GM19238 (cell line): ENCODE results near the gene GPR17.

Experiments
- DNase-seq: peaks from one replicate; pipeline ENCODE4 v3.0.0; 2011; ENCODE audit warnings: low spot score; ENCODE audit not compliant: insufficient read length

GPR17 gene

DNA sequence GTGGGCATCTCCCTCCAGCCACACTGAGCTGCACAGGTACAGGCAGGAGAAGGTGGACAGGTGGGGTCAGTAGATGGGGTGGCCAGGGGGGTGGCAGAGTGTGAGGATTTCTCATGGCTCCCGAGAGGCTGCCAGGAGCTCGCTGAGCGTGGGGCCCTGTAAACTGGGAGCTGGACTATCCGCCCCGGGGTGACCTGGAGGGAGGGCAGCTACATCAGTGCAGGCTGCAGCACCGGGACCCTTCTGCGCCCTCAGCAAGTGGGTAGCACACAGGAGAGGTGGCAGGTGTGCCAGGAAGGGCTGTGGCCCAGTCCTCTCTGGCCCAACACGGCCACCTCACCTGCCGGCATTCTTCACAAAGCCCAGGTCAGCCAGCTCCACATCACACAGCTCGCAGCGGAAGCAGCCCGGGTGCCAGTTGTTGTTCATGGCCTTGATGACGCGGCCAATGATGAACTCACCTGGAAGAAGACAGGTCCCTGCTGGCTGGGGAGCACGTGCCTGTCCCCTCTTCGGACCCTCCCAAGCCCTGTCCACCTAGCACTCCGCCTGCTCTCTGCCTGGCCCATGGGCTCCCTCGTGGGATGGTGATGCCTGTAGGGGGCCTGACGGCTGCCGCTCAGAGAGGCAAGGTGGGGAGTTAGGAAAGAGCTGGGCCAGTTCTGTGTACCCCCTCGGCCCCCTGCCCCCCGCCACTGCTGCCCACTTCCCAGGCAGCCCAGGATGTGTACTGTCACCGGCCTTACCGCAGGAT, 8.3 kb downstream of the GPR17 start:
- no peak for DNase-seq

DNA sequence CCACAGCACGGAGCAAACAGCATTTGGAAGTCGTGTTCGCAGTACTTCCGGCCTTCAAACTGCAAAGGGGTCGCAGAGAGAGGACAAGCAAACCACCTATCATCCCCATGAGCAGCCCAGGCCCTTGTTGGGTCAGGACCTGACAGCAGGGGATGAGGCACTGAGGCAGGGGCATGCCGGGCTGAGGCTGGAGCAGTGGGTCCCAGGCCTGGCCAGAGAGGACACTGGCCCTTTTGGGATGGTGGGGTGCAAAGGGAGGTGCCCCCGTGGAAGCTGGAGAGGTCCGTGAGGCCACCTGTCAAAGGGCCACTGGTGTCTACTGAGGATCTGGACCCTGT, 8.9 kb downstream of the GPR17 start:
- DNase-seq, result no peak

DNA sequence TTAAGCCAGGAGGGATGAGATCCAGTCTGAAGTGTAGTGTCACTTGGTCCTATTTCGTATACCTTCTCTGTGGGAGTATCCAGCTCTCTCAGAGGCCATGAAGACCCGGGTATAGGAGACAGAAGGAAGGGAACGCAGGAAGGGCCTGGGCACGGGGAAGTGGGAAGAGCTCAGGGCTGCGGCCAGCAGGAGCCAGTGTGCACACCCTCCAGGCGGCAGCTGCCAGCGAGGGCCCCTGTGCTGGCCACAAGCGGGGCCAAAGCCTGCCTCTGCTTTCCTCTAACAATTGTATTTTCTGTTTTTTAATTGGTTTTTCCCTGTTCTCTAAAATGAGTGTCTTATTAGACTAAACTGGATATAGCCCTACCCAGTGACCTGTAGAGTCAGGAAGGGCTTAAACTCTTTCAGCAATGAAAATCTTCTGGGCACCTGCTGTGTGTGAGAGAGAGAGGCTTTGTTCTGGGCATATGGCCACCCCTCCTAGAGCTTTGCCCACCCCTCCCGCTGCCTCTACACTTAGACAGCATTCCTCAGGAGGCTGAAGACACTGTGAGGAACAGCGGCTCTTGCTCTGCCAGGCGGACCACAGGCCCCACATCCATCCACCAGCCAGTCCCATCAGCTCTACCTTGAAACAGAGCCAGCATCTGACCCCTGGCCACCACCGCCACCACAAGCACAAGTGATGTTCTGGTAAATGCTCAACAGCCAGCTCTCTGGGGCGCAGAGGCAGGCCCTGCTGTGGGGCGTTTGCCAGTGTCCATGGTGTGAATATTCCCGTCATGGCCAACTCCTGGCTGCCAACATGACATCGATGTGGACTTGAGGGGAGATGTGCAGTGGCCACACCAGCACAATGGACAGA, 9.5 kb downstream of the GPR17 start:
- no peak for DNase-seq

DNA sequence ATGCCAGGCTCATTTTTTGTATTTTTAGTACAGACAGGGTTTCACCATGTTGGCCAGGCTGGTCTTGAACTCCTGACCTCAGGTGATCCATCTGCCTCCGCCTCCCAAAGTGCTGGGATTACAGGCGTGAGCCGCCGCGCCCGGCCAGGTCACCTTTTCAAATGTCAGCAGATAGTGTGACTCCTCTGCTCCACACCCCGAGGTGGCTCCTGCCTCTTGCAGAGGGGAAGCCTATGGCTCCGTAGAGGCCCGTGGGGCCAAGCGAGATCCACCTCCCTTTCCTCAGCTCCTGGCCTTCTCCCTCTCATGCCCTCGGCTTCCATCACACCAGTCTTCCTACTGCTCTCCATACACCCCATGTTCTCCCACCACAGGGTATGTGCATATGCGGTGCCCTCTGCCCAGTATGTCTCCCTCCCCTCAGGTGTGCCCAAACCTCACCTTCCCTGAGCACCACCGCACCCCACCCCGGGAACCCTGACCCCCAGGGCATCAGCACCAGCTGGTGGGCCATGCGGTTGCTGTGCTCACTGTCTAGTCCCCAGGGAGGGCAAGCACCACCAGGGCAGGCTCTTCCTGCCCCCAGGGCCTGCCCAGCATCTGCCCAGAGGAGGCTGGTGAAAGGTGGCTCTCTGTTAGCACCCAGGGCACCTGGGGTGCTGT, 10.7 kb downstream of the GPR17 start:
- DNase-seq, result no peak

DNA sequence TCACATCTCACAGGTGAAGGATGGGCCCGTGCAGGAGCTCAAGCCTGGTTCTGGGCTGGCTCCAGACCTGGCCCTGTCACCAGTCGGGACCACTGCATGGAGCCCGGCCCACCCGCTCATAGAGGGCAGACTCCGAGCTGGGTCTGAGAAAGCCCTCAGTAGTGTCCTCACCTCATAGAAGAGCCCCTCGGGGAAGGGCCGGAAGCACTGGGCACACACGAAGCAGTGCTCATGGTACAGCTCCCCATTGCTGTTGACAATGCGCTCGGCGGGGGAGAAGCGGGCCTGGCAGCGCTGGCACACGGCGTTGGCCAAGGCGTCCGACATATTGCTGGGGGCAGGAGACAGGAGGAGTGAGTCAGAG, 11.3 kb downstream of the GPR17 start:
- no peak for DNase-seq

DNA sequence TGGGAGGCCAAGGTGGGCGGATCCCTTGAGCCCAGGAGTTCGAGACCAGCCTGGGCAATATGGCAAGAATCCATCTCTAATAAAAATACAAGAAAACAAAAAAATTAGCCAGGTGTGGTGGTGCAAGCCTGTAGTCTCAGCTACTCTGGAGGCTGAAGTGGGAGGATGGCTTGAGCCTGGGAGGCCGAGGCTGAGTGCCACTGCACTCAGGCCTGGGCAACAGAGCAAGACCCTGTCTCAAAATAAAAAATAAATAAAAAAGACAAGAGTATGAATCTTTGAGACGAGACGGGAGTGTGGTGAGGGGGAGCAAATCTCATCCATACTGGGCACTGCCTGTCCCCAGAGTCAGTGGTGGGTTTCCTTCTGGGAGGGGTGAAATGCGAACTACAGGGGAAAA, 12.2 kb downstream of the GPR17 start:
- no peak for DNase-seq

DNA sequence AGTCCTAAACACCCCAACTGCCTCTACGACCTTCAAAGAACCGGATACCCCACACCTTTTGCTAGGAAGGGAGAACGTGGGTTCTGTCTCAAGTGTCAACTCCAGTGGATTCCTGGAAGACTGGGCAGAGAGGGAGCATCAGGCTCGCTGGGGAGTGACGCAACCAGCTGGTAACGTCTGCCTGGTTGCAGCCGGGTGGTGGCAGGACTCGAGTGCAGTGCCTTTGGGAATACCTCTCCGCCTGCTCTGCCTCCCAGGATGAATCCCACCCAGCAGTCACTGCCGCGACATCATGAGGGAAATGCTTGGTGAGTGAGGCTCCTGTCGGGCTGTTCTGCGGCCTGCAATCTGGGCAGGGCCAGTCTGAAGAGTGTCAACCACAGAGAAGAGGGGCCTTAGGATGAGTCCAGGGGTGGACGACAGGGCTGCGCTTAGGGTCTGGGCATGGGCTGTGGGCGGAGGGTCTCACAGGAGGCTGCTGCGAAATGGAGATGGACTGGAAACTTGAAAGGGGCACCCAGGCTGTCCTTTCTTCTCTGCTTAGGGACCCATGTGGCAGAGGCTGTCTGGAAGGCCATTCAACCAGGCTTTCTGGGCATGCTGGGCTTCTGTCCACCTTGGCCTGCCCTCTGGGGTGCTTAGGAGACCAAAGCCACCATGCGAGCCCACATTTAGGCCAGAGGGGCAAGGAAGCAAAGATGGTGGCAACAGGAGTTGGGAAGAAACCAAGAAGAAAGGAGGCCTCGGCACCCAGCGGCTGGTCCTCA, 12.9 kb downstream of the GPR17 start:
- no peak for DNase-seq

DNA sequence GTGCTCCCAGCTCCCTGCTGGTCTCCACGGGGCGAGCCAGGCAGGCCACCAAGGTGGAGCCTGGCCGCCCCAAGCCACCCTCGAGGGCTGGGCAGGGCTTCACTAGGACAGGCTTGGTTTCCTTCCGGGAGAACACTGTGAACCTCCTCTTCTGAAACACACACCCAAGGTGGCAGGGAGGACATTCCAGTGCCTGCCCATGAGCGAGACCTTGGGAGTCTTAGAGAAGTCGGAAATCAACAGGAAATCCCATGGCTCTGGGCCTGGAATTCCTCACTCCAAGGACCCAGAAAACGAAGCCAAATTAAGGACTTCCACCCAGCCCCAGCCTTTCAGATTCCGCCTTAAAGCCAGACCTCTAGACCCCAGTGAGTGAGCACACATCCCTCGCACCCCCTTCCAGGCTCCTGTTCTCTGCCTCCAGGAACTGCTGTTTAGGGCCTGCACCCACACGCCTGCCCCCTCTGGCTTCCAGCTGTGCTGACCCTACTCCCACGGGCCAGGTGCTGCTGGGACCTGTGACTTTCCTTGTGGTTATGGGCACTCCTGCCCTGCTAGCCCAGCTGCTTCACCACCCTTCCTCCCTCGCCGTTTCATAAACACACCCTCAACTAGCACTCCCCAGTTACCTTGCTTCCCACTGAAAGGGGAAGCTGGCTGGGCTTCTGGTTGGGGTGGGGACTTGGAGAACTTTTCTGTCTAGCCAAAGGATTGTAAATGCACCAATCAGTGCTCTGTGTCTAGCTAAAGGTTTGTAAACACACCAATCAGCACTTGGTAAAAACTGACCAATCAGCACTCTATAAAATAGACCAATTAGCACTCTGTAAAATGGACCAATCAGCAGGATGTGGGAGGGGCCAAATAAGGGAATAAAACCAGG, 13.7 kb downstream of the GPR17 start:
- no peak for DNase-seq

DNA sequence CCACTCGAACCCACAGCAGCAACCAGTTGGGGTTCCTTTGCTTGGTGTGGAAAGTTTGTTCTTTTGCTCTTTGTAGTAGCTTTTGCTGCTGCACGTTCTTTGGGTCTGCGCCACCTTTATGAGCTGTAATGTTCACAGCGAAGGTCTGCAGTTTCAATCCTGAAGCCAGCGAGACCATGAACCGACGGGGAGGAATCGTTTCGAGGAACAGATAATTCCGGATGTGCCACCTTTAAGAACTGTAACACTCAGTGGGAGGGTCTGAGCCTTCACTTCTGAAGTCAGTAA, 14.3 kb downstream of the GPR17 start:
- DNase-seq, result no peak

DNA sequence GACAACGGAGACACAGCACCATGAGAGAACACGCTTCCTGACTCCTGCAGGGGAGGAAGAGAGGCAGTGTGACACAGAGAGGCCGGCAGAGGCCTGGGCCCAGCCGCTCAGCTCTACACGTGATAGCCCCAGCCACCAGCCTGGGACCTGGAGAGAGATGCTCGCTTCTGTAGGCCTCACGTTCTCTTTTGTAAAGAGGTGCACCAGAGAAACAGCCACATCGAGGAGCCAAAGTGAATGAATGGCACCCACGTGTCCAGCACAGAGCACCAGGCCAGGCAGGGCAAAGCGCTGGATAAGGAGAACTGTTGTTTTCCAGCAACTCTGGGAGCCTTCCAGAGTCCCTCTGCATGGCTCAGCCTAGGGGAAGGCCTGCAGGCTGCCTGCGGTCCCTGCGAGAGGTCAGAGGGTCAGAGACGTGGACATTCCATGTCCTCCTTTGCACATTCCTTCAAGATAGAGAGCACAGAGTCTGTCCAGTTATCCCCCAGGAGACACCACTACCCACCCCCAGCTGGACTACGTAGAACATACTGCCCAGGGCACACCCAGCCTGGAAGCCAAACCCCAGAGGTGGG, 15.2 kb downstream of the GPR17 start:
- DNase-seq, result no peak

DNA sequence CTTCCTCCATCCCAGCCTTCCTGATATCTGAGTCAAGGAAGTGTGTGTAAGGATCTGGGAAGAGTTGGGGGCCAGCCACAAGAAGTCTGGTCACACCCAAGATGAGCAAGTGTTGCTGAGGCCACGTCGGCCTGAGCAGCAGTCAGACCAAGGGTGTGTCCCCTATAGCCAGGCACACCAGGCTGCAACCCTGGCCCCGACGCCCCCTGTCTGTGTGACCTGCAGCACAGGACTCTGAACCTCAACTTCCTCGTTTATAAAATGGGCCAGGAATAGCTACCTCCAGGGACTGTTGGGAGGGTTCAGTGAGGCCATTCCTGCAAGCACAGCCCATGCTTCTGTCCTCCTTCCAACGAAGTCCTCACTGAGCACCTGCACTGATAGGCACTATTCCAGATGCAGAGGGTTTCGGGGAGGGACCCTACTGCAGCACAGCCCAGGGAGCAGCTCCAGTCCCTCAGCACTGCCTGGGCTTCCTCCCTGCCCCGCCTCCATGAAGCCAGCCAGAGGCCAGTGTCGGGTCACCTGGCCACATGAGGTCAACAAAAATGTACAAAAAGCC, 16.1 kb downstream of the GPR17 start:
- DNase-seq, result no peak

DNA sequence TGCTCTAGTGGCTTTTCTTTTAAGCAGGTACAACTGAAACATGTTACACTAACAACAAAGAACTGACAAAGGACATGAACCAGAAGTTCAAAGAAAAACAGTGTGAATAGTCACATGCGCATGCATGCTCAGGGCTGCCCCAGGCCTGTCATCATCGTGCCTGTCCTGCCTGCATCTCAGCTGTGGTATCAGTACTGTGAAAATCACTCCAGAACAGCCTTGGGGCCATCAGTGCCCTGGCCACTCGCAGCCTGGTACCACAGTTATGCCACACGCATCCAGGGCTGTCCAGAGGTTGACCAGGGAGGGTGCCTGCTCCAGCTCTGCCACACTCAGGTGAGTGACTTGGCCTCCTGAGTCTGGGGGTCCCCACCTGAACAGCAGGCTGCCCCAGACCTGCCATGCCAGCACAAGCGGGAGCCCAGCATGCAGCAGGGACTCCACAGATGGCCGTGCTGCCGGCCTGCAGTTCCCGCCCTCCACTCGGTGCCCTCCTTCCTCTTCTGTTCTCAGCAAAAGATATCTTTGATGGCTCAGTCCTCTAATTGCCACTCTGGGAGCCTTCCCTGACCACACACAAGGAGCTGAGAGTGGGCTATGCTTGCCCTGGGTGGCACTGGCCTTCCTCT, 17.1 kb downstream of the GPR17 start:
- no peak for DNase-seq

DNA sequence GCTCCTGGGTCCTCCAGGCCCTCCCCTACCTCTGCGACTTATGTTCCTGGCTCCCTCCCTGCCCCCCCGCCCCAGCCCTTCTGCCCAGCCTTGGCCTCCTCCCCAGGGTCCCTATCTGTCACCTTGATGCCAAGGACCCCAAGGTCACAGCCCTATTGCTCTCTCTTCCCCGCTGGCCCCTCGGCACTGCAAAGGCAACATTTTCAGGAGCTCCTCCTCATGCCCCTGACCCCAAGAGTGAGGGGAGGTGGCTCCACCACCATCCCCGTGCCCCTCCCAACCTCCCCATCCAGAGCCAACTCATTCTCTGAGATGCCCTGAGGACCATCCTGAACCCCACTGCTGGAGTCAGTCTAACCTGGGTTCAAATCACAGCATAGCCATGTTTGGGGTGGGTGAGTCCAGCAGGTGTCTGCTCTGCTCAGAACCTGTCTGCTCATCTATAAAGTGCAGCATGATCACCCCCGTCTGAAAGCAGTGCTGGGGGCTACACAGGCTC, 17.7 kb downstream of the GPR17 start:
- no peak for DNase-seq

DNA sequence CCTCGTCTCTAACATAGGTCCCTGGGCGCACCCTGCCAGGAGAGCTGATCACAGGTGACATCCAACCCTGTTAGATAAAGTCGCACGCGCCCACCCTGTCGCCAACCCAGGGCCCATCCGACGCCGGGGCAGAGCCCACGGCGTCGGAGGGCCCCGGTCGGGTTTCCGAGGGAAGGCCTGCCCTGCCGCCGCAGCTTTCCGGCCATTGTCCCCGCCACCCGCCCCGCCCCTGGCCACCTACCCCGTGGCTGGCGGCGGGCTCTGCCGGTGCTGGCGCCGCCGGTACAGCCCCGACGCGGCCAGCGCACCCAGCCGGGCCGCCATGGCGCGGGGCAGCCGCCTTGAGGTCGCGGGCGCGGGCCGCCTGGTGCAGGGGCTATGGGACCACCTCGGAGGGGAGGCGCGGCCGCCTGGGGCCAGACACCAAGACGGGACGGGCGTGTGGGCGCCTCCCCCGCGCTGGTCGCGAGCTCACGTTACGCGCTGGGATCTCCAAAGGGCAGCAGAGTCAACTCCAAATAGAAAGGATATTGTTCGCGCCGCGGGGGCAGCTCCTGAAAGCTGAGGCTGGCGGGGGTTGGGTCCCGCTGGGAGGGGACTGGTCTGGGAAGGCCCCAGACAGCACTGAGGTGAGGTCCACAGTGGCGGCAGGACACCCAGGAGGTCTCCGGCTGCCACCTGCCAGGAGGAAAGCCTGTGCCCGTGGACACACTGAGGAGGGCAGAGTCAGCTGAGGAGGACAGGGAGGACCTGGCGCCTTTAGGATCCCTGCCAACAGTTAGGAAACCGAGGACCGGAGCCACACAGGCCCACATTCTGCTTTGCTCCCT, 18.3 kb downstream of the GPR17 start:
- DNase-seq, result no peak

DNA sequence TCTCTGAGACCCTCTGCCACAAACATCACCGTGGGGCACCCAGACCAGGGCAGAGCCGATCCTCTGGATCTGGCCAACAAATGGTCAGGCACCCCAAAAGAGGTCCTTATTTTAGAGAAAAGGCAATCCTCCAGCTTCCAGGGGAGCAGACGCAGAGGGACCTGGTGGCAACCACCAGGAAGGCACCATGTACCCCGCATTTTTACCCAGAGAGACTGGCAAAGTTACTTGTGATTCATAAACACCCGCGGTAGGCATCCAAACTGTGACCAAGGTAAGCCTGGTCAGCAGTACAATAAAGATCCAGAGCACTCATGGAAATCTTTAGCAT, 18.9 kb downstream of the GPR17 start:
- no peak for DNase-seq

DNA sequence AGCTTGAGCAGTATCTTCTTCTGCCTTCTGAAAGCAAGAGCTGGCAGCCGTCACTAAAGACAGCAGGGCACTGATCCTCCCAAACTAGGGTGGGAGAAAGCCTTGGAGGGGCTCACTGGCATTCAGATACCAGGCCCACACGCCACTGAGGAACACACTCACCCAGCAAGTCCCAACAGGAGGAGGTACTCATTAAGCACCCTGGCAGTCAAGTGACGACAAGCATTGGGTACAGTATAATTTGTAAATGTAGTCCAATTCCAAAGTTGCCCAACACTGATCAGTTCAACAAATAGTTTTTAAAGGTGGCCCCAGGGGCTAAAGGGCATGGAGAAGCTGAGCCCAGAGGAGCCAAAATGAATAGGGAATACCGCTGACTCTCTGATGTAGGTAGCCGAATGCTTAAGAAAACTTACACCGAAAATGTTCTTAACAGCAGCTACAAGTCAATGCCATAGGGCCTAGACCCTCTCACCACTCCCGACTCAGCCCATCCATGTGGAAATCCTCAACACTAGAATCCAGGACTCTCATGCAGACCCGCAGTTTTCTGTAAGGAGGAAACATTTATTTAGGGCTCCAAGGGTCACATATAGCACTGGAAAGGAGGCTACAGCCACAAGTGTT, 19.4 kb downstream of the GPR17 start:
- DNase-seq, result no peak

DNA sequence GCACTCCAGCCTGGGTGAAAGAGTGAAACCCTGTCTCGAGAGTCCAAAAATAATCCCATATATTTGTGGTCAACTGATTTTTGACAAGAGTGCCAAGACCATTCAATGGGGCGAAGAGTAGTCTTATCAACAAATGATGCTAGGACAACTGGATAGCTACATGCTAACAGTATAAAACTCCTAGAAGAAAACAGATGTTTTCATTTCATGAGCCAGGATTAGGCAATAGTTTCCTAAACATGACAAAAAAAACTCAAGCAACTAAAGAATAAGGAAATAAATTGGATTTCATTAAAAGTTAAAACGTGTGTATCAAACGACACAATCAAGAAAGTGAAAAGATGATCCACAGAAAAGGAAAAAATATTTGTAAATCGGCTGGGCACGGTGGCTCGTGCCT, 23.1 kb downstream of the GPR17 start:
- DNase-seq, result no peak
